Aorta (tissue), 5 donors: ENCODE data around the gene CACNA2D4. TPM values are rescaled to one million over a fixed set of nuclear protein-coding genes. Genes with fewer than 3 reads are reported as not detected.

Experiments
- ATAC-seq: fragments of 200-7000 bp; cut with Tn5 transposase; one replicate; pipeline ENCODE4 v1.9.1; 2022; ENCODE audit warnings: moderate library complexity; ENCODE audit not compliant: low FRiP score
- DNase-seq, 2 donors: peaks; one replicate each; pipeline ENCODE4 v3.0.0-alpha.2; 2020
- H3K27ac ChIP-seq, 2 donors: one replicate each; pipeline ENCODE4 v1.5.1; 2013; ENCODE audit warnings: low read length in 2 of 2, mild to moderate bottlenecking in 2 of 2, moderate library complexity in 2 of 2, control low read depth in 1 of 2, inconsistent platforms in 1 of 2, low read depth in 1 of 2
- H3K27me3 ChIP-seq, 2 donors: one replicate each; pipeline ENCODE4 v1.6.1; 2013; ENCODE audit warnings: control low read depth in 1 of 2, low read length in 1 of 2, mild to moderate bottlenecking in 1 of 2, moderate library complexity in 1 of 2; ENCODE audit not compliant: insufficient read depth in 2 of 2, control insufficient read depth in 1 of 2
- H3K36me3 ChIP-seq, 2 donors: one replicate each; pipeline ENCODE4 v1.6.1; 2013; ENCODE audit warnings: control low read depth in 1 of 2, low read length in 1 of 2, mild to moderate bottlenecking in 1 of 2; ENCODE audit not compliant: insufficient read depth in 2 of 2, control insufficient read depth in 1 of 2
- H3K4me1 ChIP-seq, 2 donors: one replicate each; pipeline ENCODE4 v1.6.1; 2013; ENCODE audit warnings: low read length in 2 of 2, control low read depth in 1 of 2, mild to moderate bottlenecking in 1 of 2, moderate library complexity in 1 of 2; ENCODE audit not compliant: insufficient read depth in 2 of 2, control insufficient read depth in 1 of 2
- H3K4me3 ChIP-seq, 2 donors: one replicate each; pipeline ENCODE4 v1.5.1; 2013; ENCODE audit warnings: low read length in 2 of 2, control low read depth in 1 of 2, mild to moderate bottlenecking in 1 of 2
- H3K9me3 ChIP-seq: one replicate; pipeline ENCODE4 v1.6.1; 2013; ENCODE audit warnings: mild to moderate bottlenecking, low read length; ENCODE audit not compliant: control insufficient read depth
- WGBS, 2 donors: extraction: QIAGEN DNeasy Blood & Tissue Kit; methylation state at CpG; one replicate each; pipeline ENCODE4 v1.1.7; 2013; 5-methylcytosine and 5-hydroxymethylcytosine counted together
- intact Hi-C, 2 donors: fragments of 100-400 bp; cut with DNase I; formaldehyde crosslinking; loops; one replicate each; pipeline versions ENCODE4 v1.14.2 to v1.15.0; 2022
- polyA plus RNA-seq, 2 donors: library from polyadenylated mRNA; stranded (reverse); fragments of 200-250 nt; gene quantifications; one replicate each; pipeline ENCODE4 v1.2.3, GENCODE V29; 2013
- total RNA-seq, 2 donors: library from RNA; stranded (reverse); fragmentation: NEBNext Ultra II Directional; extraction: Animal tissue kit (Norgen Biotek cat#: 25700); gene quantifications; one replicate each; pipeline ENCODE4 v1.2.1, GENCODE V29; 2021
- donor health status: healthy with polysubstance abuse.
- donor health status: Bipolar disorder and iron deficiency.
- donor health status: DM: no; HTN: no; CAD: no.
- donor health status: DM: no; HTN: no; CAD: no.
- donor health status: DM: yes; HTN: yes; CAD: no.

The CACNA2D4 gene
- total and polyA plus RNA-seq, 4 donors: 0.88 to 9.7 (median 4.6) TPM

- no peak for DNase-seq
- Histone ChIP-seq H3K27me3 (no peaks in the 10 kb centered on the region), H3K4me1 (no peaks in the 10 kb centered on the region), H3K9me3 (no peaks in the 10 kb centered on the region), H3K27ac (no peak overlapping the region), H3K4me3 (no peak overlapping the region), H3K36me3 (no peaks in the 10 kb centered on the region)
- WGBS, 2 donors: 47 to 48% methylated on average over 12 of the region's 12 CpGs
- ATAC-seq: no peak
- intact Hi-C loops: loop anchor here in 1 of 2 donors (5.0 kb wide), 1 partner anchor 87 kb away; no protein-coding TSS in a partner anchor
These were observed 73.6 kb downstream of the CACNA2D4 start for GRCh38 chr12:1844661-1845409.

DNA sequence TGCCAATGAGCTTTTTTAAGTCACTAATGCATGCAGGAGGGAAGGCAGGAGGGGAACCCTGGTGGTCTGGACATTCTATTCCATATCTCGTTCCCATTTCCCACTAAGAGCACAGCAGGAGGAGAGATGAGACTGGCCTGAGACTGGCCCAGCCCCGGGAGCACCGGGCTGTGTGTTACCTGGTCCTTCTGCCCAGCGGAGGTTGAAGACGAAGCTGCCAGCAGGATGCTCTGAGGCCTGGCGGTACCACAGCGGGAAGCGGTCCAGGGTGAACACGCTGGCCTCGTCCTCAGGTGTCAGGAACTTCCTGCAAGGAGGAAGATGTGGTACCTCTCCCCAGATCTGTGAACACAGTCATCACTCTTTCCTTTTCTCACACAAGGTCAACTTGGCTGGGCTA, 74.2 kb downstream of the CACNA2D4 start:
- Histone ChIP-seq H3K27me3 (no peaks in the 10 kb centered on the region), H3K4me3 (no peak overlapping the region), H3K9me3 (no peaks in the 10 kb centered on the region), H3K36me3 (no peaks in the 10 kb centered on the region), H3K4me1 (no peaks in the 10 kb centered on the region), H3K27ac (no peak overlapping the region)
- intact Hi-C loops: no loop called here
- peak in 1 of 2 donors; percentile 64 for DNase-seq
- WGBS, 2 donors: 74 to 81% methylated on average over 10 of the region's 10 CpGs
- no peak for ATAC-seq

GRCh38 chr12:1843641-1844005, 74.8 kb downstream of the CACNA2D4 start:
- no peak overlapping the region for H3K4me3 ChIP-seq
- no peaks in the 10 kb centered on the region for H3K4me1 ChIP-seq
- H3K36me3 ChIP-seq: no peaks in the 10 kb centered on the region
- no peaks in the 10 kb centered on the region for H3K9me3 ChIP-seq
- peak in 1 of 2 donors; percentile 51 for DNase-seq
- H3K27me3 ChIP-seq: no peaks in the 10 kb centered on the region
- no peak for ATAC-seq
- intact Hi-C loops: no loop called here
- no peak overlapping the region for H3K27ac ChIP-seq
- WGBS, 2 donors: 68% methylated on average over 3 of the region's 3 CpGs

- intact Hi-C loops: no loop called here
- Histone ChIP-seq H3K9me3 (no peaks in the 10 kb centered on the region), H3K27ac (no peak overlapping the region), H3K36me3 (no peaks in the 10 kb centered on the region), H3K4me1 (no peaks in the 10 kb centered on the region), H3K27me3 (no peaks in the 10 kb centered on the region), H3K4me3 (no peak overlapping the region)
- DNase-seq (peak; percentile 28 to 68), ATAC-seq (no peak)
- 72 to 76% methylated on average over 16 of the region's 16 CpGs for WGBS, 2 donors
These were observed 75.4 kb downstream of the CACNA2D4 start for GRCh38 chr12:1842905-1843640.

DNA sequence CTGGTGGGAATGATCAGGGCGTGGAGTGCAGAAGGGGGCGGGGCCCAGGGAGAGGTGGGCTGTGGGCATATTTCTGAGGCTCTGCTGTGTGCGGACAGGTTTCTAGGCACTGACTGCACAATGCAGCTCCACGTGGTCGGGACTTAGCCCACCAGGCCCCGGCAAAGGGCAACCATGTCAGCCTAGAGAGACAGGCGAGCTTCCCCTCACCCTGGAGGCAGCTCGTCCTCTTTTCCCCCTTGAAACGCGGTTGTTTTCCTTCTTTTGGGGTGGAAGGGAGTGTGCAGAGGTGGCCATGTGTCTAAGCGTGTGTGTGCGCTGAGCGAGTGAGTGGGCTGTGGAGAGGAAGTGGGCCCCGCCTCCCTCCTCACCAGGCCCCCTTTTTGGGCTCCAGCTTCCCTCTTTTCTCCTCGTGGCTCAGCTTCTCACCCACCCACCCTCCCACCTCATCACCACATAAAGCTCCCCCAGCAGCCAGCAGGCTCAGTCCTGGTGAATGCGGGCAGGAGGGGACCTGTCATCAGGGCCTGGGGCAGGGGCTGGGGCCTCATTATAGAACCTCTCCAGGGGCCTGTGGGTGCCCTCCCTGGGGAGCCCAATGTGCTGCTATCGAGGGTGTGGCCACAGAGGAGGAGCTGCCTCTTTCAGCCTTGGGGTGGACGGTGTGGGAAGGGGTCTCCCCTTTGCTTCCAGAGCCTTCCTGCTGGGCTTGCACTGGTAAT, 76.1 kb downstream of the CACNA2D4 start:
- DNase-seq: peak; percentile 28 to 47
- ATAC-seq: no peak
- Histone ChIP-seq H3K27me3 (no peaks in the 10 kb centered on the region), H3K9me3 (no peaks in the 10 kb centered on the region), H3K27ac (no peak overlapping the region), H3K36me3 (no peaks in the 10 kb centered on the region), H3K4me1 (no peaks in the 10 kb centered on the region), H3K4me3 (no peak overlapping the region)
- WGBS, 2 donors: 76 to 81% methylated on average over 12 to 18 of the region's 18 CpGs
- intact Hi-C loops: no loop called here

DNA sequence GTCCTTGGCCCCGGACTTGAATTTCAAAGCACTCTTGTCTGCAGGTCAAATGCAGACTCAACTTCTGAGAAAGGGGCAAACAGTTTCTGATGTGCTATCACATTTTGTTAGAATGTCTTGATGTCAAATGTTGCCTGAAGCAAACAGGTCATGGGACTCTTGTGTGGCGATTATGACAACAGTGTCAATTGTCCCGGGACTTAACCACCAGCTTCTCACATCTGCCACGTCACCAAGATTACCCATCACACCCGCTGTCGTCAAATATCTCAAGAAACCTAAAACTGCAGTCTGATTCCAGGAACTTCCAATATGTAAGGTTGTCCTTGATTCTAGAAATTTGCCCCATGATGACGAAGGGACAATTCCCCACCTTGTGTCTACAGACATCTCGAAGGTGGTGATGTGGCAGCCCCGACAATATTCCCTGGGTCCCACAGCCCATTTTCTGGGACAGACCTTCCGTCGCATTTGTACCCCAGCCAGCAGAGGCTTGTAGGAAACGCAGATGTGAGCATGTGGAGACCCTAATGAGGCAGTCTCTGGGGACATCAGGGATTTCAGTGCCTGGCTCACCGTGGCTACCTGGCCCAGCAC, 76.8 kb downstream of the CACNA2D4 start:
- DNase-seq (peak in 1 of 2 donors; percentile 48), ATAC-seq (no peak)
- no peaks in the 10 kb centered on the region for H3K9me3 ChIP-seq

GRCh38 chr12:1840981-1841425, 77.4 kb downstream of the CACNA2D4 start:
- DNase-seq (peak; percentile 21 to 67), ATAC-seq (no peak)
- Histone ChIP-seq H3K4me3 (no peak overlapping the region), H3K9me3 (no peaks in the 10 kb centered on the region), H3K27me3 (no peaks in the 10 kb centered on the region), H3K36me3 (no peaks in the 10 kb centered on the region), H3K4me1 (no peaks in the 10 kb centered on the region), H3K27ac (no peak overlapping the region)
- intact Hi-C loops: no loop called here
- 87 to 91% methylated on average over 13 to 16 of the region's 16 CpGs for WGBS, 2 donors

More for the DNA sequence above, 76.8 kb downstream of the CACNA2D4 start:
- Histone ChIP-seq H3K4me1 (no peaks in the 10 kb centered on the region), H3K36me3 (no peaks in the 10 kb centered on the region), H3K27me3 (no peaks in the 10 kb centered on the region), H3K4me3 (no peak overlapping the region), H3K27ac (no peak overlapping the region)
- 89% methylated on average over 13 of the region's 13 CpGs for WGBS, 2 donors
- intact Hi-C loops: no loop called here
